Activated CD8-positive, alpha-beta T cell treated with anti-CD3 and anti-CD28 coated beads for 36 hours (primary cell): Measurements from ENCODE around the gene NOP53. TPM values are rescaled to one million over a fixed set of nuclear protein-coding genes. Genes with fewer than 3 reads are reported as not detected.
"Not testable (repeated sequence)": the region's sequence is repeated elsewhere in the genome, so short reads cannot be mapped to it uniquely, and the experiment has no call there.

Source experiments
- ATAC-seq: fragments of 200-7000 bp; cut with Tn5 transposase; one replicate; pipeline ENCODE4 v1.10.0; 2021; ENCODE audit warnings: mild to moderate bottlenecking, moderate library complexity
- CTCF ChIA-PET: fragments of 350-600 bp; sonication (Branson Sonifier 250); formaldehyde crosslinking; loops from one replicate; lab custom pipeline; 2021; ENCODE audit warnings: antibody characterized with exemption; lab: Charles Lee
- POLR2A ChIA-PET: fragments of 350-600 bp; sonication (Branson Sonifier 250); formaldehyde crosslinking; loops from one replicate; lab custom pipeline; 2021; ENCODE audit warnings: antibody characterized with exemption; lab: Charles Lee
- DNase-seq: peaks from one replicate; pipeline ENCODE4 v3.0.0-alpha.2; 2020
- H3K27ac Mint-ChIP-seq: one replicate; pipeline ENCODE4 v1.8.0; 2021; ENCODE audit warnings: mild to moderate bottlenecking, mixed read lengths
- H3K27me3 Mint-ChIP-seq: one replicate; pipeline ENCODE4 v1.8.0; 2021; ENCODE audit warnings: mixed read lengths
- H3K36me3 Mint-ChIP-seq: one replicate; pipeline ENCODE4 v1.8.0; 2021; ENCODE audit warnings: low read depth, mixed read lengths
- H3K4me1 Mint-ChIP-seq: one replicate; pipeline ENCODE4 v1.8.0; 2021; ENCODE audit warnings: low read depth, mixed read lengths
- H3K4me3 Mint-ChIP-seq: one replicate; pipeline ENCODE4 v1.8.0; 2021; ENCODE audit warnings: mild to moderate bottlenecking, moderate library complexity, mixed read lengths
- H3K9me3 Mint-ChIP-seq: one replicate; pipeline ENCODE4 v1.8.0; 2021; ENCODE audit warnings: mixed read lengths
- intact Hi-C: fragments of 100-400 bp; cut with micrococcal nuclease; formaldehyde crosslinking; loops from one replicate; pipeline ENCODE4 v1.10.0; 2022
- total RNA-seq, 2 experiments: library from RNA; stranded (reverse); gene quantifications; one replicate each; pipeline ENCODE4 v1.2.3, GENCODE V29; 2021
- TF ChIP-seq, protein P1 (sequence below): fragments of 200-600 bp; IDR thresholded peaks from one replicate; pipeline ENCODE4 v1.8.0; 2022; ENCODE audit warnings: antibody characterized with exemption, mild to moderate bottlenecking

The NOP53 gene
- total RNA-seq, 2 experiments from 2014 or later = 300 to 301 TPM

DNA sequence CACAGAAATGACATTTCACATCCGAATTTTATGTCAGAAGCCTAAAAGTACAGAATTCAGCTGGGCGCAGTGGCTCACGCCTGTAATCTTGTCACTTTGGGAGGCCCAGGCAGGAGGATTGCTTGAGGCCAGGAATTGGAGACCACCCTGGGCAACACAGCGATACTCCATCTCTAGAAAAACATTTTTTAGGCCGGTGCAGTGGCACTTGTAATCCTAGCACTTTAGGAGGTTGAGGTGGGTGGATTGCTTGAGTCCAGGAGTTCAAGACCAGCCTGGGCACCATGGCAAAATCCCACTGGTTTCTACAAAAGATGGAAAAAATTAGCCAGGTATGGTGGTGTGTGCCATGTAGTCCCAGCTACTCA lies 15.3 kb downstream of the NOP53 start:
- Mint-ChIP-seq H3K4me3 (no peak overlapping the region), H3K4me1 (no peaks in the 10 kb centered on the region), H3K9me3 (no peaks in the 10 kb centered on the region), H3K27me3 (no peaks in the 10 kb centered on the region), H3K36me3 (peaks cover 36% of the 10 kb centered on the region), H3K27ac (no peak overlapping the region)
- DNase-seq (no peak), ATAC-seq (no peak)
- ChIA-PET CTCF (no interaction called here), POLR2A (interaction anchor here (2.4 to 8.2 kb wide), 2 partner anchors 9 to 14 kb away, joined by 11 to 69 read pairs; partner anchors contain the start of gene NOP53)
- TF ChIP-seq, protein P1, sequence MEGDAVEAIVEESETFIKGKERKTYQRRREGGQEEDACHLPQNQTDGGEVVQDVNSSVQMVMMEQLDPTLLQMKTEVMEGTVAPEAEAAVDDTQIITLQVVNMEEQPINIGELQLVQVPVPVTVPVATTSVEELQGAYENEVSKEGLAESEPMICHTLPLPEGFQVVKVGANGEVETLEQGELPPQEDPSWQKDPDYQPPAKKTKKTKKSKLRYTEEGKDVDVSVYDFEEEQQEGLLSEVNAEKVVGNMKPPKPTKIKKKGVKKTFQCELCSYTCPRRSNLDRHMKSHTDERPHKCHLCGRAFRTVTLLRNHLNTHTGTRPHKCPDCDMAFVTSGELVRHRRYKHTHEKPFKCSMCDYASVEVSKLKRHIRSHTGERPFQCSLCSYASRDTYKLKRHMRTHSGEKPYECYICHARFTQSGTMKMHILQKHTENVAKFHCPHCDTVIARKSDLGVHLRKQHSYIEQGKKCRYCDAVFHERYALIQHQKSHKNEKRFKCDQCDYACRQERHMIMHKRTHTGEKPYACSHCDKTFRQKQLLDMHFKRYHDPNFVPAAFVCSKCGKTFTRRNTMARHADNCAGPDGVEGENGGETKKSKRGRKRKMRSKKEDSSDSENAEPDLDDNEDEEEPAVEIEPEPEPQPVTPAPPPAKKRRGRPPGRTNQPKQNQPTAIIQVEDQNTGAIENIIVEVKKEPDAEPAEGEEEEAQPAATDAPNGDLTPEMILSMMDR = no peak
- intact Hi-C loops = no loop called here

DNA sequence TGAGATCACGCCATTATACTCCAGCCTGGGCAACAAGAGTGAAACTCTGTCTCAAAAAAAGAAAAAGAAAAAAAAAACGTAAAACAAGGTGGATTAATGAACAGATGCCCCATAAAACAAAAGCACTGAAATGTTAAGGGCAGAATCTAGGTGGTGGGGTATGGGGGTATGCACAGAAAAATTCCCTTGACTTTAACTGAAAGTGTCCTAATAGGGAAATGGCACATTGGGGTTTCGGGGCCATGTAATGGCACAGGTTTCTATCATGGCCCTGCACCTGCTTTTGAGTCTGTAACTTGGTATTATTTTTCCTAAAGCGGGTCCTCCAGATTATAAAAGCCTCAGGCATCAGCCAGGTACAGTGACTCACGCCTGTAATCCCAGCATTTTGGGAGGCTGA lies 16.2 kb downstream of the NOP53 start:
- ChIA-PET POLR2A (interaction anchor here (8.2 kb wide), 1 partner anchor 15 kb away, joined by 69 read pairs; the partner anchor contains the start of gene NOP53), CTCF (no interaction called here)
- peaks cover 31% of the 10 kb centered on the region for H3K36me3 Mint-ChIP-seq

DNA sequence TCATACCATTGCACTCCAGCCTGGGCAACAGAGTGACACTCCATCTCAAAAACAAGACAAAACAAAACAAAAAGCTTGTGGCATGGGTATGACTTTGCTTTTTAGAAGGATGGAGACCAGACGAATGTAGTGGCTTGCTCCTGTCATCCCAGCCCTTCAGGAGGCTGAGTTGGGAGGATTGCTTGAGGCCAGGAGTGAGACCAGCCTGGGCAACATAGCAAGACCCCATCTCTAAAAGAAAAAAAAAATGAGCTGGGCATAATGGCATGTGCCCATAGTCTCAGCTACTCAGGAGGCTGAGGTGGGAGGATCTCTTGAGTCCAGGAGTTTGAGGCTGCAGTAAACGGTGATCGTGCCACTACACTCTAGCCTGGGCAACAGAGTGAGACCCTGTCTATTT lies 16.8 kb downstream of the NOP53 start:
- CTCF ChIA-PET = no interaction called here

More for the DNA sequence above, 16.2 kb downstream of the NOP53 start:
- Mint-ChIP-seq H3K27me3 (no peaks in the 10 kb centered on the region), H3K4me3 (no peak overlapping the region), H3K4me1 (no peaks in the 10 kb centered on the region), H3K27ac (no peak overlapping the region), H3K9me3 (no peaks in the 10 kb centered on the region)
- TF ChIP-seq, protein P1 = no peak
- intact Hi-C loops = no loop called here
- DNase-seq = no peak
- no peak for ATAC-seq

DNA sequence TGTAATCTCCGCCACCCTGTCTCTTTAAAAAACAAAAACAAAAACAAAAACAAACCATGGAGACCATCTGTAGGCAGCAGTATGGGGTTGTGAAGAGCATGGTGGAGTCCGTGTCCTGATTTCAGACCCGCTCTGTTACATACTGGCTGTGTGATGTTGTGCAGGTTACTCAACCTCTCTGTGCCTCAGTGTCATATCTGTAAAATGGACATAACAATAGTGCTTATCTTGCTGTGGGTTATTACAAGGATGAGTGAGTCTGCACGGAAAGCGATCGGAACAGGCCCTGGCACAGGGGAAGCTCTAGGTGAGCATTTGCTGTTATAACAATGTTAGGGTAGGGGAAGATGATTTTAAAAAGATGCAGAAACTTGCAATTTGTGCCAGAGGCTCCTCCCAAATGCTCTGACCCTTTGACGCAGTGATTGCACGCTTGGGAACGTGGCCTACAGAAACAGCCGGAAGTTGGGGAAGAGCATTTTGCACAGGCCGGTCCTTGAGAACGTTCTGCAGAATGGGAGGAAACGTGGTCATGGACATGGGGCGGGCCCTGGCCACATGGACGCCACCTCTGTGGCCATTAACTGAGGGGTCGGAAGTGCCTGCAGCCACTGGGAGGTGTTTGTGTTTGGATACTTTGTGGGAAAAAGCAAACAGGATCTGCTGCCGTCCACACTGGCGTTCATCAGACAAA lies 17.4 kb downstream of the NOP53 start:
- intact Hi-C loops = no loop called here
- H3K9me3 Mint-ChIP-seq = no peaks in the 10 kb centered on the region
- TF ChIP-seq, protein P1 = no peak
- H3K27ac Mint-ChIP-seq = no peak overlapping the region
- H3K27me3 Mint-ChIP-seq = no peaks in the 10 kb centered on the region
- CTCF ChIA-PET = no interaction called here
- ATAC-seq (no peak), DNase-seq (no peak)
- no peaks in the 10 kb centered on the region for H3K4me1 Mint-ChIP-seq
- POLR2A ChIA-PET = interaction anchor here (1.4 to 8.2 kb wide), 2 partner anchors 11 to 16 kb away, joined by 5 to 69 read pairs; partner anchors contain the start of gene NOP53
- peaks cover 19% of the 10 kb centered on the region for H3K36me3 Mint-ChIP-seq
- no peak overlapping the region for H3K4me3 Mint-ChIP-seq

More for the DNA sequence above, 16.8 kb downstream of the NOP53 start:
- DNase-seq (no peak), ATAC-seq (no peak)
- POLR2A ChIA-PET = interaction anchor here (1.4 to 8.2 kb wide), 2 partner anchors 10 to 15 kb away, joined by 5 to 69 read pairs; partner anchors contain the start of gene NOP53
- no peaks in the 10 kb centered on the region for H3K27me3 Mint-ChIP-seq
- no peak overlapping the region for H3K27ac Mint-ChIP-seq
- H3K9me3 Mint-ChIP-seq = no peaks in the 10 kb centered on the region
- H3K4me1 Mint-ChIP-seq = no peaks in the 10 kb centered on the region
- TF ChIP-seq, protein P1 = no peak
- intact Hi-C loops = no loop called here
- H3K36me3 Mint-ChIP-seq = peaks cover 25% of the 10 kb centered on the region
- H3K4me3 Mint-ChIP-seq = no peak overlapping the region

DNA sequence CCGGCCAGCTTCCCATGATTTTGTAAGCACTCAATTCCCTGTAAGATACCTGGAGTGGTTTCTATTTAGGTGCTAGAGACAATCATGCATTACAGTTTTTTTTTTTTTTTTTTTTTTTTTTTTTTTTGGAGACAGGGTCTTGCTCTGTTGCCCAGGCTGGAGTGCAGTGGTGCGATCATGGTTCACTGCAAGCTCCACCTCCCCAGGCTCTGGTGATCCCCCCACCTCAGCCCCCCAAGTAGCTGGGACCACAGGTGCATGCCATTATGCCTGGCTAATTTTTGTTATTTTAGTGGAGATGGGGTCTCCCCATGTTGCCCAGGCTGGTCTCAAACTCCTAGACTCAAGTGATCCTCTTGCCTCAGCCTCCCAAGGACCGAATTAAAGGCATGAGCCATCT lies 19.4 kb downstream of the NOP53 start:
- H3K4me1 Mint-ChIP-seq, DNase-seq, intact Hi-C loops, ATAC-seq, H3K27ac Mint-ChIP-seq, H3K36me3 Mint-ChIP-seq, H3K4me3 Mint-ChIP-seq, H3K9me3 Mint-ChIP-seq, H3K27me3 Mint-ChIP-seq: not testable (repeated sequence)
- CTCF ChIA-PET = interaction anchor here (1.2 to 3.1 kb wide), 5 partner anchors 20 to 42 kb away, joined by 3 to 15 read pairs (median 6); partner anchors contain the start of gene NOP53
- POLR2A ChIA-PET = interaction anchor here (0.6 to 0.8 kb wide), 2 partner anchors 17 to 19 kb away, joined by 3 to 4 read pairs; partner anchors contain the start of gene NOP53
